ENCODE results near the gene FHIP1B. TPM values are rescaled to one million over a fixed set of nuclear protein-coding genes. Genes with fewer than 3 reads are reported as not detected.
A peak's percentile ranks its signal among the peaks of the same experiment; 100 is the strongest.

FHIP1B gene
- total RNA-seq, 1 donor from 2014 or later = 12.2 TPM

GRCh38 chr11:6232899-6233298 lies 1.5 kb downstream of the FHIP1B start:
- TF ChIP-seq CTCF (IDR thresholded peaks at IDR 0.05; ENCODE audit: borderline replicate concordance) = no peak
- H3K36me3 ChIP-seq = no peaks in the 10 kb centered on the region
- peaks cover 29% of the 10 kb centered on the region for H3K4me1 ChIP-seq
- intact Hi-C loops (cut with micrococcal nuclease) = no loop called here
- no peaks in the 10 kb centered on the region for H3K9me3 ChIP-seq (replicated peaks)
- no peak for DNase-seq
- no peak overlapping the region for H3K4me3 ChIP-seq
- H3K27me3 ChIP-seq (ENCODE audit: low read depth) = no peaks in the 10 kb centered on the region
- H3K27ac ChIP-seq (replicated peaks) = no peak overlapping the region

- H3K4me1 ChIP-seq = peaks cover 41% of the 10 kb centered on the region
- no peaks in the 10 kb centered on the region for H3K36me3 ChIP-seq
- TF ChIP-seq CTCF (IDR thresholded peaks at IDR 0.05; ENCODE audit: borderline replicate concordance) = no peak
- H3K4me3 ChIP-seq = no peak overlapping the region
- H3K9me3 ChIP-seq (replicated peaks) = no peaks in the 10 kb centered on the region
- intact Hi-C loops (cut with micrococcal nuclease) = no loop called here
- H3K27ac ChIP-seq (replicated peaks) = no peak overlapping the region
- H3K27me3 ChIP-seq (ENCODE audit: low read depth) = no peaks in the 10 kb centered on the region
- no peak for DNase-seq
These were observed 4.5 kb downstream of the FHIP1B start for GRCh38 chr11:6229911-6230310.

- Histone ChIP-seq H3K4me1 (peaks cover 42% of the 10 kb centered on the region), H3K36me3 (peaks cover 8% of the 10 kb centered on the region), H3K4me3 (no peak overlapping the region), H3K9me3 (replicated peaks) (no peaks in the 10 kb centered on the region), H3K27ac (replicated peaks) (no peak overlapping the region), H3K27me3 (ENCODE audit: low read depth) (no peaks in the 10 kb centered on the region)
- no peak for DNase-seq
- intact Hi-C loops (cut with micrococcal nuclease) = no loop called here
- TF ChIP-seq CTCF (IDR thresholded peaks at IDR 0.05; ENCODE audit: borderline replicate concordance) = no peak
These were observed 5.9 kb downstream of the FHIP1B start for GRCh38 chr11:6228520-6228919.

- Histone ChIP-seq H3K36me3 (peaks cover 34% of the 10 kb centered on the region), H3K4me3 (no peak overlapping the region), H3K27ac (replicated peaks) (peak overlapping the region; percentile 60), H3K4me1 (peaks cover 36% of the 10 kb centered on the region), H3K9me3 (replicated peaks) (no peaks in the 10 kb centered on the region), H3K27me3 (ENCODE audit: low read depth) (no peaks in the 10 kb centered on the region)
- no peak for DNase-seq
- TF ChIP-seq CTCF (IDR thresholded peaks at IDR 0.05; ENCODE audit: borderline replicate concordance) = no peak
- intact Hi-C loops (cut with micrococcal nuclease) = no loop called here
These were observed 8.5 kb downstream of the FHIP1B start for GRCh38 chr11:6225896-6226295.

GRCh38 chr11:6225024-6225423 lies 9.4 kb downstream of the FHIP1B start:
- H3K9me3 ChIP-seq (replicated peaks) = no peaks in the 10 kb centered on the region
- peaks cover 40% of the 10 kb centered on the region for H3K4me1 ChIP-seq
- intact Hi-C loops (cut with micrococcal nuclease) = no loop called here
- H3K36me3 ChIP-seq = peaks cover 34% of the 10 kb centered on the region
- peak overlapping the region; percentile 60 for H3K27ac ChIP-seq (replicated peaks)
- TF ChIP-seq CTCF (IDR thresholded peaks at IDR 0.05; ENCODE audit: borderline replicate concordance) = no peak
- H3K4me3 ChIP-seq = no peak overlapping the region
- DNase-seq = no peak
- H3K27me3 ChIP-seq (ENCODE audit: low read depth) = no peaks in the 10 kb centered on the region

GRCh38 chr11:6224421-6224820 lies 10.0 kb downstream of the FHIP1B start:
- H3K36me3 ChIP-seq = peaks cover 38% of the 10 kb centered on the region
- no peak overlapping the region for H3K4me3 ChIP-seq
- H3K9me3 ChIP-seq (replicated peaks) = no peaks in the 10 kb centered on the region
- no peaks in the 10 kb centered on the region for H3K27me3 ChIP-seq (ENCODE audit: low read depth)
- H3K4me1 ChIP-seq = peaks cover 46% of the 10 kb centered on the region
- no peak for DNase-seq
- intact Hi-C loops (cut with micrococcal nuclease) = no loop called here
- no peak for TF ChIP-seq CTCF (IDR thresholded peaks at IDR 0.05; ENCODE audit: borderline replicate concordance)
- peak overlapping the region; percentile 60 for H3K27ac ChIP-seq (replicated peaks)

Measured in left ventricle myocardium inferior (tissue), 1 donor.